GM12872 (cell line): ENCODE data around the gene AHNAK.

ENCODE experiments used
- TF ChIP-seq, protein P1 (sequence below): IDR thresholded peaks from 3 replicates; pipeline ENCODE4 v1.5.1; 2011; ENCODE audit warnings: low read depth, mild to moderate bottlenecking, low read length, moderate library complexity; ENCODE audit not compliant: insufficient read depth

The AHNAK gene

DNA sequence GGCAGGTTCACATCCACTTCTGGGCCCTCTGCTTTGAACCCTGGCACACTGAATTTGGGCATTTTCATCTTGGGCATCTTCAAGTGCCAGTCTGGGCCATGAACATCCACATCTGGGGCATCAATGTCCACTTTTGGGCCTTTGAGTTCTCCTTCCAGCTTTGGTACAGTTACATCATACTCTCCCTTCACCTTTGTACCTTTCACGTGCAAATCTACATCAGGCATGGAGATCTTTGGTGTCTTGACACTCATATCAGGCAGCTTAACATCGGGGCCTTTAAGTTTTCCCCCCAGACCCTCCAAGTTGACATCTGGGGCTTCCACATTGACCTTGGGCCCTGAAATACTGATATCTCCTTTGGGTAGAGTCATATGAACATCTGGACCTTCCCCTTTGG lies 14.5 kb downstream of the AHNAK start:
- TF ChIP-seq, protein P1, sequence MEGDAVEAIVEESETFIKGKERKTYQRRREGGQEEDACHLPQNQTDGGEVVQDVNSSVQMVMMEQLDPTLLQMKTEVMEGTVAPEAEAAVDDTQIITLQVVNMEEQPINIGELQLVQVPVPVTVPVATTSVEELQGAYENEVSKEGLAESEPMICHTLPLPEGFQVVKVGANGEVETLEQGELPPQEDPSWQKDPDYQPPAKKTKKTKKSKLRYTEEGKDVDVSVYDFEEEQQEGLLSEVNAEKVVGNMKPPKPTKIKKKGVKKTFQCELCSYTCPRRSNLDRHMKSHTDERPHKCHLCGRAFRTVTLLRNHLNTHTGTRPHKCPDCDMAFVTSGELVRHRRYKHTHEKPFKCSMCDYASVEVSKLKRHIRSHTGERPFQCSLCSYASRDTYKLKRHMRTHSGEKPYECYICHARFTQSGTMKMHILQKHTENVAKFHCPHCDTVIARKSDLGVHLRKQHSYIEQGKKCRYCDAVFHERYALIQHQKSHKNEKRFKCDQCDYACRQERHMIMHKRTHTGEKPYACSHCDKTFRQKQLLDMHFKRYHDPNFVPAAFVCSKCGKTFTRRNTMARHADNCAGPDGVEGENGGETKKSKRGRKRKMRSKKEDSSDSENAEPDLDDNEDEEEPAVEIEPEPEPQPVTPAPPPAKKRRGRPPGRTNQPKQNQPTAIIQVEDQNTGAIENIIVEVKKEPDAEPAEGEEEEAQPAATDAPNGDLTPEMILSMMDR: no peak

DNA sequence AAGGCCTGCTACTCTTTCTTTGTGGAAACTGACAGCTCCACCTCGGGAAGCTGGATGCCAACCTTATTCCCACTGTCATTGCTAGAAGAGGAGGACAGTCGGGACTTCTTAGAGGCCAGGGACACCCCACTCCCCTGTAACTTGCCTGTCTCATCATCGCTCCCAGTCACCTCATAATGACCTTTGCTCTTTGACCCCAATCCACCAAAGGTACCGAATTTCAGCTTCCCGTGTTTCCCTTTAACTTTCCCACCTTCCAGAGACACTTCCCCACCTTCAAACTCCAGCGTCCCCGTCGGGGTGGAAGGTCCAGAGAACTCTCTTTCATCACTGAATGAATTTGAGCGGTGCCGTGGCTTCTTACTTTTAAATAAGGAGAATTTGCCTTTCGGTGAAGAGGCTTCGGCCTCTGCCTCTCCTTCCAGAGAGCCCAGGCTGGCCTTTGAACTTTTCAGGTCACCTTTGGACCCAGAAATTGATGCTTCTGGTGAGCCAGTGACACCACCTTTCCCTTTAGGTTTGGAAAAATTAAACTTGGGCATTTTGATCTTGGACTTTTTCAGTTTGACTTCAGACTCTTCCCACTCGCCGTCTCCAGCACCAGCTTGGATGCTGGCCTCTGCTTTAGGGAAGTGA lies 29.8 kb downstream of the AHNAK start:
- TF ChIP-seq, protein P1: no peak

DNA sequence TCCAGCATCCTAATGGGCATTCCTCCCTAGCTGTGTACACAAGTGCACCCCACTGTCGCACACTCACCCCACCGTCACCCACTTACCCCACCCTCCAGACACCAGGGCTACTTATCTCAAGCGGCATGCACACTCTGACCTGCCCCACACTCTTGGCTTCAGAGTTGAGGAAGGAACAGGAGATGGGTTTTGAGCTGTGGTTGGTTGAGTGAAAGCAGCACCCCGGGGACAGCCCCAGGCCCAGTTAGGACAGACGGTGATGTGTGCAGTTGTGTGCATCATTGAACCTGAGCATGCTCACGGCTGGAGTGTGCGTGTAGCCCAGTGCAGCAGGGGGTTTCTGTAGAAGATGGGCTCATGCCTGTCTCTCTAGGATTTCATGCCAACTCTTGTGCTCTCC lies 32.5 kb downstream of the AHNAK start:
- TF ChIP-seq, protein P1: no peak

DNA sequence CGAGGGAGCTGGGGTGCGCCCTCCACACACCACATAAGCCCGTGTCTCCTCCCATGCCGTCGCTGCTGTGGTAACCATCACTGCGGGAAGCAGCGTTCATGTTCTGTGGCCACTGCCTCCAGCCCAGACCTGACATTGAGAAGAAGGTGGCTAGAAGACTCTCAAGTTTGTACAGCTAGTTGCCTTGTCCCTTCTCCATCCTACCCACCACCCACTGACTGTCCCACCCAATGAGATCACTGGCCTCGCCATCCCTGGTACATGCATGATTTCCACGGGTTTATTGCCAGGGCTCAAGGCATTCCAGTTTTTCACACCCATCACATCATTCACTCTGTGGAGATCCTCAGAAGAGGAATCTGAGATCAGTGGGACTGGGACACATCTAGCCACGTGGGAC lies 33.0 kb downstream of the AHNAK start:
- TF ChIP-seq, protein P1: no peak

DNA sequence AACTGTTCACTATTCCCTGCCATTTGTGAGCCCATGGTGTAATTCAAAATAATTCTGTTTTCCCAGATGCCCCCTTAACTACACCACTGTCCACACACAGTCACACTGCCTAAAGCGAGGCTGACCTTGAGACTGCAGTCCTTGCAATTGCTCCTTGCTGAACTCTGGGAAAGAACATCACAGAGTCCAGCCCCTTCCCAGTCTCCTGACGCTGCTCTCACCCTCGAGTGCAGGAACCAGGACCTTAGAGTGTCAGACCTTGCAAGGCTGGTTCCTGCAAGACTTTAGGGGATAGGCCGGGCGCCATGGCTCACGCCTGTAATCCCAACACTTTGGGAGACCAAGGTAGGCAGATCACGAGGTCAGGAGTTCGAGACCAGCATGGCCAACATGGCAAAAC lies 33.6 kb downstream of the AHNAK start:
- TF ChIP-seq, protein P1: no peak

DNA sequence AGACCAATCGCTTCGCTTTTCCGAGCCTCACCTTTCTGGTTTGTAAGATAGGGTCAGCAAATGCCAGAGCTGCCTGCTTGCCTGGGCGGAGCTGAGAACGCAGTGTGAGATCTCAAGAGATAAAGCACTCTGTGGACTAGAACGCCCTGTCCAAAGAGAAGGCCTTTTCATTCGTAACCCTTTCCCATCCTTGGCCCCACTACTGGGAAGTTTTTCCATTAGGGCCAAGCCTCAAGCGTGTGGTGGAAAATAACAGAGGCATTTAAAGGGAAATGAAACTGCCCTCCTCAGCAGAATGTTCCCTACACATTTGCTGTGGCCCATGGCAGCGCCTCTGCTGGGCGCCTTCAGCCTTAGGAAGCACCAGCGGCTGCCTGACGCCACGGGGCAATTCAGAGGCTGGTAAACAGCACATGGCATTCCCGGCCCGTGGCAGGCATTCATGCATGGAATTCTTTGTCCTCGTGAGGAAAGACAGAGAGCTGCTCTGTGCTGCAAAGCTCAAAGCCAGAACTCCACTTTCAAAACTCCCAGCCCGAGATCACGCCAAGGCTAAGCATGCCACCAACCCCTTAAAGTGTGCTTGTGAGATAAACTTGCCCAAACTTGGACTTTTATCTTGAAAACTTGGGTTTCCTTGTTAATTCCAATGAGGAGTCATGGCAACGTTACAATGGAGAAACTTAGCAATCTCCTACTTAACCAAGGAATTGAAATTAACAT lies 38.1 kb downstream of the AHNAK start:
- TF ChIP-seq, protein P1: peak; percentile 32; the same call in 1 of the 3 replicates

DNA sequence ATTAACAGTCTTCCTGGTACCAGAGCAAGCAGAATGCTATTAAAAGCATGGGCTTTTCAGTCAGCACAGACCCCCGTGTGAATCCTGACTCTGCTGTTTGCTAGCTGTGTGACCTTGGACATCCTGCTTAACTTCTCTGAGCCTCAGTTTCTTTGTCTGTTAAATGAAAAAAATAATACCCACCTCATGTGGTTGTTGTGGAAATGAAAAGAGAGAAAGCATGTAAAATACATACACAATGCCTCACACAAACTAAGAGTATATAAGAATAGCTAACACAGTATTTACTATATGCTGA lies 39.5 kb downstream of the AHNAK start:
- TF ChIP-seq, protein P1: no peak
